Neural crest cell (in vitro differentiated cells): ENCODE data around the gene FAM174C. TPM values are rescaled to one million over a fixed set of nuclear protein-coding genes. Genes with fewer than 3 reads are reported as not detected.

Source experiments
- DNase-seq: peaks from one replicate; pipeline ENCODE4 v3.0.0; 2021; ENCODE audit warnings: low read depth, mixed read lengths, low spot score
- H3K27ac Mint-ChIP-seq: one replicate; pipeline ENCODE4 v1.8.0; 2021; ENCODE audit warnings: mild to moderate bottlenecking, mixed read lengths; ENCODE audit not compliant: unreplicated experiment
- H3K27me3 Mint-ChIP-seq: 2 replicates; pipeline ENCODE4 v1.8.0; 2021; ENCODE audit warnings: low read depth, mild to moderate bottlenecking, mixed read lengths
- H3K36me3 Mint-ChIP-seq: 2 replicates; pipeline ENCODE4 v1.8.0; 2021; ENCODE audit warnings: low read depth, mild to moderate bottlenecking, mixed read lengths
- H3K4me1 Mint-ChIP-seq: 2 replicates; pipeline ENCODE4 v1.8.0; 2021; ENCODE audit warnings: mixed read lengths
- H3K4me3 Mint-ChIP-seq: one replicate; pipeline ENCODE4 v1.8.0; 2021; ENCODE audit warnings: mild to moderate bottlenecking, mixed read lengths
- H3K9me3 Mint-ChIP-seq: 2 replicates; pipeline ENCODE4 v1.8.0; 2021; ENCODE audit warnings: mixed read lengths
- CTCF ChIP-seq: fragments of 200-600 bp; sonication (generic); conservative IDR thresholded peaks from 2 replicates; pipeline ENCODE4 v1.5.0; 2021; ENCODE audit warnings: antibody characterized with exemption, mild to moderate bottlenecking
- total RNA-seq: library from RNA; stranded (reverse); gene quantifications from 2 replicates; pipeline ENCODE4 v1.2.1, GENCODE V29; 2021

The FAM174C gene
- total RNA-seq, 1 donor from 2014 or later = 36.6 TPM

- Mint-ChIP-seq H3K27me3 (no peaks in the 10 kb centered on the region), H3K4me3 (no peak overlapping the region), H3K9me3 (no peaks in the 10 kb centered on the region), H3K4me1 (peaks cover 4% of the 10 kb centered on the region), H3K36me3 (no peaks in the 10 kb centered on the region), H3K27ac (no peak overlapping the region)
- no peak for TF ChIP-seq CTCF
- no peak for DNase-seq
These were observed 46.0 kb upstream of the FAM174C start for GRCh38 chr19:1229056-1229923.

- Mint-ChIP-seq H3K9me3 (no peaks in the 10 kb centered on the region), H3K4me1 (peaks cover 4% of the 10 kb centered on the region), H3K36me3 (no peaks in the 10 kb centered on the region), H3K27ac (no peak overlapping the region), H3K4me3 (no peak overlapping the region), H3K27me3 (no peaks in the 10 kb centered on the region)
- DNase-seq = no peak
- TF ChIP-seq CTCF = no peak
These were observed 45.2 kb upstream of the FAM174C start for GRCh38 chr19:1229924-1230782.

GRCh38 chr19:1230783-1231489 lies 44.4 kb upstream of the FAM174C start:
- Mint-ChIP-seq H3K27ac (no peak overlapping the region), H3K4me3 (no peak overlapping the region), H3K27me3 (no peaks in the 10 kb centered on the region), H3K4me1 (peaks cover 4% of the 10 kb centered on the region), H3K36me3 (no peaks in the 10 kb centered on the region), H3K9me3 (no peaks in the 10 kb centered on the region)
- TF ChIP-seq CTCF = no peak
- DNase-seq = no peak

GRCh38 chr19:1231729-1232637 lies 43.3 kb upstream of the FAM174C start:
- Mint-ChIP-seq H3K27me3 (no peaks in the 10 kb centered on the region), H3K9me3 (no peaks in the 10 kb centered on the region), H3K36me3 (no peaks in the 10 kb centered on the region), H3K4me3 (peak overlapping the region; percentile 80), H3K4me1 (peaks cover 4% of the 10 kb centered on the region), H3K27ac (peak overlapping the region; percentile 27)
- no peak for TF ChIP-seq CTCF
- no peak for DNase-seq
